Measurements from ENCODE around the gene RFTN1.
A peak's percentile ranks its signal among the peaks of the same experiment; 100 is the strongest.

The RFTN1 gene

GRCh38 chr3:16335333-16335732 is 178.2 kb downstream of the RFTN1 start:
- DNase-seq (ENCODE audit: insufficient read length, low spot score) (no peak), FAIRE-seq (no peak)

- no peak for DNase-seq (ENCODE audit: insufficient read length, low spot score)
- no peak for FAIRE-seq
These were observed 178.6 kb downstream of the RFTN1 start for GRCh38 chr3:16334909-16335308.

- DNase-seq (ENCODE audit: insufficient read length, low spot score) (no peak), FAIRE-seq (no peak)
These were observed 180.5 kb downstream of the RFTN1 start for GRCh38 chr3:16332904-16333426.

- peak; percentile 33 for FAIRE-seq
These were observed 182.1 kb downstream of the RFTN1 start for GRCh38 chr3:16331319-16331883.

GRCh38 chr3:16330351-16330750 is 183.1 kb downstream of the RFTN1 start:
- DNase-seq (ENCODE audit: insufficient read length, low spot score) (no peak), FAIRE-seq (no peak)

More at GRCh38 chr3:16331319-16331883, 182.1 kb downstream of the RFTN1 start:
- DNase-seq (ENCODE audit: insufficient read length, low spot score), result no peak

GRCh38 chr3:16329826-16330129 is 183.7 kb downstream of the RFTN1 start:
- FAIRE-seq (no peak), DNase-seq (ENCODE audit: insufficient read length, low spot score) (no peak)

- no peak for FAIRE-seq
These were observed 184.3 kb downstream of the RFTN1 start for GRCh38 chr3:16329036-16329825.

GRCh38 chr3:16328124-16328523 is 185.4 kb downstream of the RFTN1 start:
- no peak for DNase-seq (ENCODE audit: insufficient read length, low spot score)
- FAIRE-seq, result no peak

More at GRCh38 chr3:16329036-16329825, 184.3 kb downstream of the RFTN1 start:
- DNase-seq (ENCODE audit: insufficient read length, low spot score), result no peak

- DNase-seq (ENCODE audit: insufficient read length, low spot score) (no peak), FAIRE-seq (no peak)
These were observed 186.7 kb downstream of the RFTN1 start for GRCh38 chr3:16326724-16327349.

- FAIRE-seq (no peak), DNase-seq (ENCODE audit: insufficient read length, low spot score) (no peak)
These were observed 187.6 kb downstream of the RFTN1 start for GRCh38 chr3:16325850-16326249.

- FAIRE-seq (no peak), DNase-seq (ENCODE audit: insufficient read length, low spot score) (no peak)
These were observed 189.8 kb downstream of the RFTN1 start for GRCh38 chr3:16323737-16324136.

- FAIRE-seq, result no peak
- no peak for DNase-seq (ENCODE audit: insufficient read length, low spot score)
These were observed 191.3 kb downstream of the RFTN1 start for GRCh38 chr3:16322189-16322588.

- FAIRE-seq (no peak), DNase-seq (ENCODE audit: insufficient read length, low spot score) (no peak)
These were observed 192.8 kb downstream of the RFTN1 start for GRCh38 chr3:16320711-16321110.

- DNase-seq (ENCODE audit: insufficient read length, low spot score) (no peak), FAIRE-seq (no peak)
These were observed 193.8 kb downstream of the RFTN1 start for GRCh38 chr3:16319723-16320122.

GRCh38 chr3:16319307-16319706 is 194.2 kb downstream of the RFTN1 start:
- no peak for DNase-seq (ENCODE audit: insufficient read length, low spot score)

GRCh38 chr3:16318176-16318575 is 195.3 kb downstream of the RFTN1 start:
- DNase-seq (ENCODE audit: insufficient read length, low spot score) (no peak), FAIRE-seq (no peak)

More at GRCh38 chr3:16319307-16319706, 194.2 kb downstream of the RFTN1 start:
- FAIRE-seq, result no peak

GRCh38 chr3:16317561-16317945 is 195.9 kb downstream of the RFTN1 start:
- no peak for DNase-seq (ENCODE audit: insufficient read length, low spot score)
- FAIRE-seq, result no peak

- no peak for DNase-seq (ENCODE audit: insufficient read length, low spot score)
These were observed 196.5 kb downstream of the RFTN1 start for GRCh38 chr3:16316847-16317560.

GRCh38 chr3:16316396-16316795 is 197.1 kb downstream of the RFTN1 start:
- DNase-seq (ENCODE audit: insufficient read length, low spot score) (no peak), FAIRE-seq (no peak)

More at GRCh38 chr3:16316847-16317560, 196.5 kb downstream of the RFTN1 start:
- FAIRE-seq, result no peak

GRCh38 chr3:16315623-16316022 is 197.9 kb downstream of the RFTN1 start:
- FAIRE-seq, result no peak
- no peak for DNase-seq (ENCODE audit: insufficient read length, low spot score)
